Spleen (tissue), 7 donors: ENCODE measurements around the gene R3HCC1L.

Source experiments
- POLR2A ChIP-seq, 3 donors: fragments of 450-650 bp; IDR thresholded peaks; one replicate each; pipeline ENCODE4 v1.5.1; 2017; ENCODE audit warnings: antibody characterized with exemption in 3 of 3, mild to moderate bottlenecking in 1 of 3
- POLR2AphosphoS5 ChIP-seq, 3 donors: sonication (generic); formaldehyde crosslinking; IDR thresholded peaks; one replicate each; pipeline ENCODE4 v1.5.1; 2017; ENCODE audit warnings: antibody characterized with exemption in 3 of 3
- TF ChIP-seq, protein P1 (sequence below), 11 experiments: fragments of 200-600 bp in 7 of 11; fragments of 450-650 bp in 4 of 11; sonication (generic) in 4 of 11; IDR thresholded peaks in 8 of 11; conservative IDR thresholded peaks in 3 of 11; 1 replicate in 7 of 11; 2 replicates in 4 of 11; pipeline versions ENCODE4 v1.4.0 to v1.8.0; 2016 to 2021; ENCODE audit warnings: antibody characterized with exemption in 11 of 11, inconsistent platforms in 4 of 11, mild to moderate bottlenecking in 1 of 11
- donor health status: DM: no; HTN: no; CAD: no; lungs with moderate emphysema.
- donor health status: DM: no; HTN: no; CAD: no.
- donor health status: DM: no; HTN: no; CAD: no.

DNA sequence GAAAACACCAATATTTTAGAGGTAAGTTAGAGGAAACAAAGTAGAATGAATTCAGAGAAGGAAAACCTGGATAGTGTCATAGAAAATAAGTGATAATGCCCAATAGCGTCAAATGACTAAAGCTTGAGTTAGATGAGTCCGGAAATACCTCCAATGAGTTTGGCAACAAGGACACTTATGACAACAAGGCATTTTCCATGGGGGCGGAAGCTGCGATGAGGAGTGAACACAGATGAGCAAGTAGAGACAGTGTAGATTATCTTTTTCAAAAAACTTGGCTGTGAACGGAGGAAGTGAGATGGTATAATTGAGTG, 383 bp upstream of the R3HCC1L start:
- TF ChIP-seq POLR2A (IDR thresholded peaks at IDR 0.05) = no peak
- TF ChIP-seq POLR2AphosphoS5 (IDR thresholded peaks at IDR 0.05) = no peak
- TF ChIP-seq, protein P1, sequence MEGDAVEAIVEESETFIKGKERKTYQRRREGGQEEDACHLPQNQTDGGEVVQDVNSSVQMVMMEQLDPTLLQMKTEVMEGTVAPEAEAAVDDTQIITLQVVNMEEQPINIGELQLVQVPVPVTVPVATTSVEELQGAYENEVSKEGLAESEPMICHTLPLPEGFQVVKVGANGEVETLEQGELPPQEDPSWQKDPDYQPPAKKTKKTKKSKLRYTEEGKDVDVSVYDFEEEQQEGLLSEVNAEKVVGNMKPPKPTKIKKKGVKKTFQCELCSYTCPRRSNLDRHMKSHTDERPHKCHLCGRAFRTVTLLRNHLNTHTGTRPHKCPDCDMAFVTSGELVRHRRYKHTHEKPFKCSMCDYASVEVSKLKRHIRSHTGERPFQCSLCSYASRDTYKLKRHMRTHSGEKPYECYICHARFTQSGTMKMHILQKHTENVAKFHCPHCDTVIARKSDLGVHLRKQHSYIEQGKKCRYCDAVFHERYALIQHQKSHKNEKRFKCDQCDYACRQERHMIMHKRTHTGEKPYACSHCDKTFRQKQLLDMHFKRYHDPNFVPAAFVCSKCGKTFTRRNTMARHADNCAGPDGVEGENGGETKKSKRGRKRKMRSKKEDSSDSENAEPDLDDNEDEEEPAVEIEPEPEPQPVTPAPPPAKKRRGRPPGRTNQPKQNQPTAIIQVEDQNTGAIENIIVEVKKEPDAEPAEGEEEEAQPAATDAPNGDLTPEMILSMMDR (IDR thresholded peaks at IDR 0.05 in 8 of 11, conservative IDR thresholded peaks at IDR 0.05 in 3 of 11) = no peak
